Measurements from ENCODE around the gene UFSP1. TPM values are rescaled to one million over a fixed set of nuclear protein-coding genes. Genes with fewer than 3 reads are reported as not detected.

Gene UFSP1
- total RNA-seq, 1 experiment from 2014 or later = 6.1 TPM

GRCh38 chr7:100890653-100891567, 1.4 kb upstream of the UFSP1 start:
- Histone ChIP-seq H3K4me1 (no peaks in the 10 kb centered on the region; the same call in 1 of the 2 replicates), H3K9me3 (replicated peaks) (no peaks in the 10 kb centered on the region), H3K27ac (peak overlapping the region; percentile 70), H3K4me3 (peak overlapping the region; percentile 70), H3K36me3 (peaks cover 33% of the 10 kb centered on the region), H3K27me3 (peaks cover 5% of the 10 kb centered on the region)
- no peak for DNase-seq

GRCh38 chr7:100888291-100888987, 1.1 kb downstream of the UFSP1 start:
- H3K27ac ChIP-seq = peak overlapping the region; percentile 61; the same call in 1 of the 2 replicates
- no peaks in the 10 kb centered on the region for H3K9me3 ChIP-seq (replicated peaks)
- no peaks in the 10 kb centered on the region for H3K27me3 ChIP-seq
- peaks cover 57% of the 10 kb centered on the region for H3K36me3 ChIP-seq
- H3K4me3 ChIP-seq = peak overlapping the region; percentile 70
- no peak for DNase-seq
- H3K4me1 ChIP-seq = no peaks in the 10 kb centered on the region; the same call in 1 of the 2 replicates

GRCh38 chr7:100887516-100888290, 1.8 kb downstream of the UFSP1 start:
- no peaks in the 10 kb centered on the region for H3K27me3 ChIP-seq
- H3K36me3 ChIP-seq = peaks cover 64% of the 10 kb centered on the region
- H3K9me3 ChIP-seq (replicated peaks) = no peaks in the 10 kb centered on the region
- no peak overlapping the region for H3K27ac ChIP-seq
- no peaks in the 10 kb centered on the region; the same call in 1 of the 2 replicates for H3K4me1 ChIP-seq
- H3K4me3 ChIP-seq = no peak overlapping the region
- DNase-seq = no peak

- H3K27me3 ChIP-seq = no peaks in the 10 kb centered on the region
- DNase-seq = no peak
- peaks cover 69% of the 10 kb centered on the region for H3K36me3 ChIP-seq
- no peak overlapping the region for H3K27ac ChIP-seq
- no peaks in the 10 kb centered on the region for H3K9me3 ChIP-seq (replicated peaks)
- H3K4me3 ChIP-seq = no peak overlapping the region
- no peaks in the 10 kb centered on the region; the same call in 1 of the 2 replicates for H3K4me1 ChIP-seq
Observed at GRCh38 chr7:100886936-100887515, 2.5 kb downstream of the UFSP1 start.

- H3K4me3 ChIP-seq = no peak overlapping the region
- H3K9me3 ChIP-seq (replicated peaks) = no peaks in the 10 kb centered on the region
- H3K4me1 ChIP-seq = no peaks in the 10 kb centered on the region; the same call in 1 of the 2 replicates
- no peaks in the 10 kb centered on the region for H3K27me3 ChIP-seq
- no peak overlapping the region for H3K27ac ChIP-seq
- H3K36me3 ChIP-seq = peaks cover 76% of the 10 kb centered on the region
- no peak for DNase-seq
Observed at GRCh38 chr7:100886142-100886935, 3.2 kb downstream of the UFSP1 start.

GRCh38 chr7:100885440-100886141, 3.9 kb downstream of the UFSP1 start:
- no peak for DNase-seq
- H3K4me1 ChIP-seq = no peaks in the 10 kb centered on the region
- H3K9me3 ChIP-seq (replicated peaks) = no peaks in the 10 kb centered on the region
- no peaks in the 10 kb centered on the region for H3K27me3 ChIP-seq
- H3K36me3 ChIP-seq = peaks cover 84% of the 10 kb centered on the region
- H3K27ac ChIP-seq = no peak overlapping the region
- no peak overlapping the region for H3K4me3 ChIP-seq

- Histone ChIP-seq H3K4me3 (no peak overlapping the region), H3K27ac (no peak overlapping the region), H3K9me3 (replicated peaks) (no peaks in the 10 kb centered on the region), H3K36me3 (peaks cover 91% of the 10 kb centered on the region), H3K27me3 (no peaks in the 10 kb centered on the region), H3K4me1 (no peaks in the 10 kb centered on the region)
- DNase-seq = no peak
Observed at GRCh38 chr7:100884736-100885439, 4.6 kb downstream of the UFSP1 start.

GRCh38 chr7:100882785-100883526, 6.6 kb downstream of the UFSP1 start:
- H3K4me3 ChIP-seq = no peak overlapping the region
- H3K27ac ChIP-seq = no peak overlapping the region
- no peaks in the 10 kb centered on the region for H3K9me3 ChIP-seq (replicated peaks)
- H3K36me3 ChIP-seq = peaks cover 92% of the 10 kb centered on the region
- no peaks in the 10 kb centered on the region for H3K4me1 ChIP-seq
- no peaks in the 10 kb centered on the region for H3K27me3 ChIP-seq
- DNase-seq = no peak

- 0 out of 2 replicates have a peak, but pooled peaks cover 3% of the 10 kb centered on the region for H3K4me1 ChIP-seq
- DNase-seq = no peak
- H3K27ac ChIP-seq = no peak overlapping the region
- no peak overlapping the region for H3K4me3 ChIP-seq
- no peaks in the 10 kb centered on the region for H3K9me3 ChIP-seq (replicated peaks)
- no peaks in the 10 kb centered on the region for H3K27me3 ChIP-seq
- H3K36me3 ChIP-seq = peaks cover 91% of the 10 kb centered on the region
Observed at GRCh38 chr7:100882201-100882600, 7.3 kb downstream of the UFSP1 start.

- H3K27me3 ChIP-seq = no peaks in the 10 kb centered on the region
- no peak overlapping the region for H3K27ac ChIP-seq
- H3K4me1 ChIP-seq = peaks cover 10% of the 10 kb centered on the region; the same call in 1 of the 2 replicates
- DNase-seq = no peak
- peaks cover 91% of the 10 kb centered on the region for H3K36me3 ChIP-seq
- no peaks in the 10 kb centered on the region for H3K9me3 ChIP-seq (replicated peaks)
- H3K4me3 ChIP-seq = no peak overlapping the region
Observed at GRCh38 chr7:100881136-100881535, 8.4 kb downstream of the UFSP1 start.

GRCh38 chr7:100880645-100881044, 8.9 kb downstream of the UFSP1 start:
- H3K9me3 ChIP-seq (replicated peaks) = no peaks in the 10 kb centered on the region

GRCh38 chr7:100879685-100880261, 9.7 kb downstream of the UFSP1 start:
- peaks cover 11% of the 10 kb centered on the region; the same call in 1 of the 2 replicates for H3K4me1 ChIP-seq
- peaks cover 86% of the 10 kb centered on the region for H3K36me3 ChIP-seq
- no peaks in the 10 kb centered on the region for H3K9me3 ChIP-seq (replicated peaks)
- no peaks in the 10 kb centered on the region for H3K27me3 ChIP-seq
- H3K27ac ChIP-seq = no peak overlapping the region
- DNase-seq = no peak
- no peak overlapping the region for H3K4me3 ChIP-seq

More at GRCh38 chr7:100880645-100881044, 8.9 kb downstream of the UFSP1 start:
- Histone ChIP-seq H3K4me3 (no peak overlapping the region), H3K27me3 (no peaks in the 10 kb centered on the region), H3K36me3 (peaks cover 92% of the 10 kb centered on the region), H3K4me1 (peaks cover 11% of the 10 kb centered on the region; the same call in 1 of the 2 replicates), H3K27ac (no peak overlapping the region)
- DNase-seq = no peak
